HL-60/S4 (cell line): Measurements from ENCODE around the gene RNF19B.

Source experiments
- in situ Hi-C: fragments of 300-500 bp; cut with MboI; formaldehyde crosslinking; loops from 2 replicates; pipeline ENCODE4 v1.14.3; 2022; ENCODE audit warnings: low sequenced_read_pairs

The RNF19B gene

GRCh38 chr1:32892368-32893197 is 72.0 kb downstream of the RNF19B start:
- in situ Hi-C loops, result loop anchor here (25.0 kb wide), 1 partner anchor 720 kb away; no protein-coding TSS in a partner anchor

GRCh38 chr1:32891630-32892029 is 73.0 kb downstream of the RNF19B start:
- in situ Hi-C loops, result loop anchor here (25.0 kb wide), 1 partner anchor 721 kb away; no protein-coding TSS in a partner anchor

- in situ Hi-C loops, result loop anchor here (25.0 kb wide), 1 partner anchor 721 kb away; no protein-coding TSS in a partner anchor
These were observed 73.4 kb downstream of the RNF19B start for GRCh38 chr1:32891241-32891570.

DNA sequence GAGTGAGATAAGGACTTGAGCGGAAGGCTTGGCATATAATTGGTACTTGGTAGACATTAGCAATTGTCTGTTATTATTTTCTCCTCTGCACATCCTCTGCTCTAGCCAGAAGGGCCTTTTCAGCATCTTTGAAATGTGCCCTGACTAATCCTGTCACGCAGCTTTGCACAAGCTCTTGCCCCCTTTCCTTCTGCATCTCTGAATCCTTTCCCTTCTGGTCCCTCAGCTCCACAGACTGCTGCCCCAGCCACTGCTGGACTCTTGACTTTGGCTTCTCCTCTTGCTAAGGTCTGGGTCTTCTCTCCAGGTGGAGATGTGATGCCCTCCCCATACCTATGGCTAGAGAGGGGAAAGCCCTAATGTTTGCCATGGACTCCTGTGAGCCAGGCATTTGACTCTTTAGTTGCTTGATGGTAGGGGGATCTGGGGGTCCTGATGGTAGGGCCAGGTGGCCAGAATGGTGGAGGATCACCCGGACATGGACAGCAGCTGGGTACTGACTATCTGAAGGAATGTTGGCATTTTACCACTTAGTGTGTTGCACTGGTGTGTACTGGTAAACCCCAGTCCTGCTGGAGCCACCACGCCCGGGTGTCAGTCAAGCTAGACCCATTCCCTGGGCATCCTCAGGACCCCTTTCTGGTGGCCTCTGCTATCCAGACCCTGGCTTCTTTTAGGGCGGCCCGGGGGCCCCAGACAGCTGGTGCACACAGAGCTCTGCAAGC is 73.9 kb downstream of the RNF19B start:
- in situ Hi-C loops, result loop anchor here (25.0 kb wide), 1 partner anchor 722 kb away; no protein-coding TSS in a partner anchor

- in situ Hi-C loops, result loop anchor here (25.0 kb wide), 1 partner anchor 722 kb away; no protein-coding TSS in a partner anchor
These were observed 74.8 kb downstream of the RNF19B start for GRCh38 chr1:32889731-32890278.

DNA sequence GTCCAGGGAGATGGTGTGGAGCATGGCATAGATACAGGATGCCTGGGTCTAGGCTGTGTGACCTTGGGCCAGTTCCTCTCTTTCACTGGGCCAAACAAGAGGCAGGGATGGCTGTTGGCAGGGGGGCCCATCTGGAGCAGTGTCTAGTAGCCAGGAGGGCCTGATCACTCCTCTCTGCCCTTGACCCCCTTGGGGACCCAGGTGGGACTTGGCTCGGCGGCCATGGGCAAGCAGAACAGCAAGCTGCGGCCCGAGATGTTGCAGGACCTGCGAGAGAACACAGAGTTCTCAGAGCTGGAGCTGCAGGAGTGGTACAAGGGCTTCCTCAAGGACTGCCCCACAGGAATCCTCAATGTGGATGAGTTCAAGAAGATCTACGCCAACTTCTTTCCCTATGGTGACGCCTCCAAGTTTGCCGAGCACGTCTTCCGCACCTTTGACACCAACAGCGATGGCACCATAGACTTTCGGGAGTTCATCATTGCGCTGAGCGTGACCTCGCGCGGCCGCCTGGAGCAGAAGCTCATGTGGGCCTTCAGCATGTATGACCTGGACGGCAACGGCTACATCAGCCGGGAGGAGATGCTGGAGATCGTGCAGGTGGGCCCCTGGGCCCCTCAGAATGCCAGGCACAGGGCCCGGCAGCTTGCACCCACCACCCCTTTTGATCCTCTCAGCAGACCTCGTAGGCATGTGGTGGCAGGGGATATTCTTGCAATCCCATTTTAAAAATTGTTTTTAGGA is 75.8 kb downstream of the RNF19B start:
- in situ Hi-C loops, result loop anchor here (25.0 kb wide), 1 partner anchor 723 kb away; no protein-coding TSS in a partner anchor

GRCh38 chr1:32888134-32888533 is 76.5 kb downstream of the RNF19B start:
- in situ Hi-C loops, result loop anchor here (25.0 kb wide), 1 partner anchor 724 kb away; no protein-coding TSS in a partner anchor

GRCh38 chr1:32887623-32888022 is 77.0 kb downstream of the RNF19B start:
- in situ Hi-C loops, result loop anchor here (25.0 kb wide), 1 partner anchor 725 kb away; no protein-coding TSS in a partner anchor

DNA sequence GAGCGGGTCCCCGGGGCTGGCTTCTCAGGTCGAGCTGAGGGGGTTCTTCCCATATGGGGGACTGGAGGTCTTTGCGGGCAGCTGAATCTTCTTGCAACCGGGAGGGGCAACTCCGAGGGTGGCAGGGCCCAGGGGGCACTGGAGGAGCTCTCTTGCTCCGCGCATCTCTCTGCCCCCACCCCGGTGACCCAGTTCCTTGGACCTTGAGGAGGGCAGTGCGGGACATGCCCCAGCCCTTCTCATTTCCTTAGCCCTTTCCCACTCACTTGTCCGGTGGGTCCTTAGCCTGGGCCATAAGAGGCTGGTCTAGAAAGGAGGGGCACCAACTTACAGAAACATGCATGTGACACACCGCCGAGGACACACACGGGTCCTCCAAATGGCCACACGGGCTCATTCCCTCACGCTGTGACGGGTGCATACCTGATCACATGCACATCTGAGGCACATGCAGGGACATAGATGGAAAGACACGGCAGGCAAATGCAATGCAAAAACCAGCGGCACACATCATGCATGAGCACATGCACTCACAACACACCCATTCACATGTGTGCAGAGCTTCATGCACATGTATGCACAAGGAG is 77.7 kb downstream of the RNF19B start:
- in situ Hi-C loops, result loop anchor here (25.0 kb wide), 1 partner anchor 725 kb away; no protein-coding TSS in a partner anchor
